HG03457 (cell line): ENCODE data around the gene TMEM108.
A peak's percentile ranks its signal among the peaks of the same experiment; 100 is the strongest.

Experiments
- ATAC-seq: cut with Tn5 transposase; IDR thresholded peaks from one replicate; pipeline ENCODE4 v1.9.1; 2021; ENCODE audit warnings: moderate number of reproducible peaks; ENCODE audit not compliant: unreplicated experiment

The TMEM108 gene

DNA sequence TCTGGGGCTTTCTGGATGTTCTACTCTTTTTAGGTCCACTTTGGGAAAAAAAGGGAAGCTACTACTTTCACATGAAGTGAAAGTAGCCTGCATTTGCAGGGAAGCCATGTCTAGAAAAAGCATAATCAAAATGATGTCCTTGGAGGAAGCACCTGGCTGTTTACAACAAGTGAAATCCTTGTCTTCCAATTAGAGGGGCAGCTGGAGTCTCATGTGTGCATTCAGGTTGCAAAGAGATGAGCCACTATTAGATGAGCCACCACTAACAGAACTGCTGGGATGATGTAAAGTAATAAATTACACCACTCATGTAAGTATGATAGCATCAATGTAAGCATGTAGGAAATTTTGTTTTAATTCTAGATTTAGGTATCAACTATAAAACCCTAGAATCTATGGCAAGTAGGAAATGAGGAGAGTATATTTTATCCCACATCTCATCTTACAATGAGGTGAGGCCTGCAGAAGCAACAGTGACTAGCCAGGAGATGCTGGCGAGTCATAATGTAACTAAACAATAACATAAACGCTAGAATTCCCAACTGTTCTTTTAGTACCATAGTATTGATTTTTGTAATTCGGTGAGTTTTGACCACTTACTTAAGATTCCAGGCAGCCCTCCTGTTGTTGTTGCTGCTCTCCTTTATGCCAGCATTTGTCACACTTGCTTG is 75.9 kb downstream of the TMEM108 start:
- no peak for ATAC-seq

GRCh38 chr3:133115176-133115575 is 77.0 kb downstream of the TMEM108 start:
- no peak for ATAC-seq

DNA sequence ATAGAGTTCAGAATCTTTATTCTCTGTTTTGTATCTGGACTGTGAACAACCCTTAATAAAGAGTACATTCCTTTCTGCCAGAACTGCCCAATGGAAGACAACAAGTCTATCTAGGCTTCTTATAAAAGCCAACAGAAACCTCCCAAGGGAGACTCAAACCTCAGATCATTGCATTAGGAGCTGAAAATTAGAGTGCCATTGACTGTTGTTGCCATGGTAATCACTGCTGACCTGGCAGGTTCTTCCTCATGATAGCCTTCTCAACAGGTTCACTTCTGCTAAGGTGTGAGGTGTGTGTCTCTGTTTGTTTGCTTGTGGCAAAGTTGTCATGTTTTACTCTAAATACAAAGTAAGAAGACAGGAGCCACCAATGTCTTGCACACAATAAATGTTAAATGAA is 79.2 kb downstream of the TMEM108 start:
- no peak for ATAC-seq

DNA sequence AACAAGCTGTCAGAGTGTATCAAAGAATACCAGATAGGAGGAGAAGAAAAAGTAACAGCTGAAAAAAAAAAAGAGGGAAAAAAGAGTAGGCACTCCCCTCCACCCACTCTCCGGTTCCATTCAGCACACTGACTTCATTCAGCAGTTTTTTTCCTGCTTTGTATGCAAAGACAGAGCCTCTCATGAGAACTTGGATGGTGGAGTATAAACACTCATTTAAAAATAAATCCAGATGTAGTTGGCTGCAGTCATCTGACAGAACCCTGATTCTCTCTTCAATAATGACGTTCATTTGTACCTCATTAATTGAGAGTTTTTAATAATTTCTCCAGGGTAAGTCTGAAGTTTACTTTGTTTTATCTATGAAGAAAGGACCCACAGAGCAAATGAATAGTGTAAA is 81.0 kb downstream of the TMEM108 start:
- ATAC-seq = no peak

- ATAC-seq = no peak
These were observed 83.3 kb downstream of the TMEM108 start for GRCh38 chr3:133121450-133121849.

DNA sequence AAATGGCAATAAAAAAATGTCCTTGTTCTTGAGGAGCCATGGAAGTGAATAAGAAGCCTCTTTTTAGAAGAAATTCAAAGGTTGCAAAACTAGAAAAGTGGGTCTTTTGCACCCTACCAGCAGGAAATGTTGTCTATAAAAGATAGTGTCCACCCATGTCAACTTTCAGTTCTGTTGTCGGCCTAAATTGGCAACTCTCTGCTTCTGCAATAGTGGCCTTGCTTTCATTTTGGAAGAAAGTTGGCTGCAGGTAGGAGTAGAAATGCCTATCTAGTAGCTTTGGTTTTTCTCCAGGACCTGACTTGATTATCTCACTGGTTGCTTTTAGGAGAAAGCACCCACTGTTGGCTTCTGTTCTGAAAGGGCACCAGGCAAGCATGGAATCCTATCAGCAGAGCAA is 85.4 kb downstream of the TMEM108 start:
- ATAC-seq = no peak

GRCh38 chr3:133124511-133124910 is 86.3 kb downstream of the TMEM108 start:
- ATAC-seq = no peak

DNA sequence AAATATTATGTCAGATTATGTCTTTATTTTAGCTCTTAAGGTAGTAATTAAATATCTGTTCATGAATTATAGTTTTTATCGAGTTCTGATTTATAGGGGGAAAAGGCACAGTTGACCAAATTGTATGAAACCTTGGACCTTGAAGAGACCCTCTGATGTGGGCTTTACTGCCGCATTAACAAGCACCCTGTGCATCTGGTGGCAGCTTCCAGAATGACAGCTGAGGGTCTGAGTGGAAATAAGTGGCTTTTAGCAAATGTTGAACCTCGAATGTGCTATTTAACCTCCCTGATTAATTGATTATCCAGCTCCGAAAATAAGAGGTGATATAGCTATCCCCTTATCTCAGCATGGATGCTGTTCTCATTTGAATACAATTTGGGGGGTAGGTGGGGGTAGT is 87.0 kb downstream of the TMEM108 start:
- ATAC-seq = no peak

DNA sequence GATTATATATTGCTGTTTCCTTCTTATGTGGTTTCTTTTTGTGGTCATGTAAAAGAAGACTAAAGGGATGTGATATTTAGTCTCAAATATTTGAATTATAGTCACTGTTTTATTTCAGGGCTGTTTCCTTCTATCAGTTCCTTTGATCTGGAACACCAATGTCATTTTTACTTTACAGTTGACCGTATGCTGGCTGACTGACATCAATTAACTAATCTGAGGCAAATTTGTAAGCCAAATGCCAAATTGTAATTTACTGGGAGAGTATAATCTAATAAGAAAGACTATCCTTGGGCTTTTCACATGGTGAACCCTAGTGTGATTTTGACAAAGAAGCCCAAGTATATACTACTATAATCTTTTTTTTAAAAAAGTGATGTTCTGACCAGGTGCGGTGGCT is 87.6 kb downstream of the TMEM108 start:
- no peak for ATAC-seq

GRCh38 chr3:133127381-133127780 is 89.2 kb downstream of the TMEM108 start:
- ATAC-seq = no peak

DNA sequence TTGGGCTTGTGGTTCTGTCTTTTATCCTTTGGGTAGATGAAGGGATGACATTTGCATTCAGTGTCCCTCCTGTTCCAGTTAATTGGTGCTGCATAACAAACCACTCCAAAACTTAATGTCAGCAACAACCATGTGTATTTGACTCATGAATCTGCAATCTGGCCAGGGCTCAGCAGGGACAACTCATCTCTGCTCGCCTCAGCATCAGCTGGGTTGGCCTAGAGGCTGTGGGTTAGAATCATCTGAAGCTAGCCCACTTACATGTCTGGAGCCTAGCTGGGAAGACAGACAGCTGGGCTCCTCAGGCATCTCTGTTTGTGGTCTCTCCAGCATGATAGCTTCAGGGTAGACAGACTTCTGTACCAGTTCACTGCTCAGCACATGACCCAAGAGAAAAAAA is 92.0 kb downstream of the TMEM108 start:
- no peak for ATAC-seq

- no peak for ATAC-seq
These were observed 97.1 kb downstream of the TMEM108 start for GRCh38 chr3:133135306-133135705.

DNA sequence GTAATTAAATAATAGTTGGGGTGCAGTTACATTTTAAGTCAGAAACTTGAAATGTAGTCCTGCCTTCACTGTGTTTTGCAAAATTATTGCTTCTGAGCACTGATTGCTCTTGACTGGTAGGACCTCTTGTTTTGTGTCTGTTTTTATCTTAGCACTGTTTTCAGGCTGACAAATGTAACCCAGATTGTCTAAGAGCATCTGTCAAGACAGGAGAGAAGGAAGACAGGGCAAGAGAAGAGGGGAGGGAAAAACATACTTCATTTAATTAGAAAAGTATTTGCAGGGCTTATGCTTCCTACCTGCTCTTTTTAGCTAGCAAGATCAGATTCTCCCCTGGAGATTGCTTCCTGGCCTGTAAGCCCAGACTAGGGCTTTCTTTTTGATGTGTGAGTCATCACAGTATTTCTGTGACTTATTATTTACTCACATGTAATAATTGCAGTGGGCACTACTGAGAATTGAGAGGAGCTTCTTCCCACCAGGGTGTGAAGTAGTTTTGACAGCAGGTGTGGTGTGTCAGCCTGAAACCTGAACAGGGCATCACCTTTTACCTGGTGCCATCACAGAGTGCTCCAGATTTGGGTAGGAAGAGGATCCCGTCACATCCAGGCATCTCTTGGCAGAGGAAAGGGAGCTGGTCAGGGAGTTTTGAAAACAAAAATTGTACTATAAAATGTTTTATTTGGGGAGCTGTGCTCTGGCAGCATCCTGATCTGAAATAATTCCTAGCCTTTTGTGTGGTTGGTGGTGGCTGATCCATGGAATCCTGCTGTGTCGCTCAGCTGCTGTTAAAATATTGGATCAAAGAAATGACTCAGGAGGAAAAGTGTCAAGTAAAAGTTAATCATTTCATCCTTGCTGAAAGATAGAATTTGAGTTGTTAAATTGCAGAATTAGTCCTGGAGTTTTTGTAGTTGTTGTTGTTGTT is 98.2 kb downstream of the TMEM108 start:
- peak; percentile 73 for ATAC-seq

DNA sequence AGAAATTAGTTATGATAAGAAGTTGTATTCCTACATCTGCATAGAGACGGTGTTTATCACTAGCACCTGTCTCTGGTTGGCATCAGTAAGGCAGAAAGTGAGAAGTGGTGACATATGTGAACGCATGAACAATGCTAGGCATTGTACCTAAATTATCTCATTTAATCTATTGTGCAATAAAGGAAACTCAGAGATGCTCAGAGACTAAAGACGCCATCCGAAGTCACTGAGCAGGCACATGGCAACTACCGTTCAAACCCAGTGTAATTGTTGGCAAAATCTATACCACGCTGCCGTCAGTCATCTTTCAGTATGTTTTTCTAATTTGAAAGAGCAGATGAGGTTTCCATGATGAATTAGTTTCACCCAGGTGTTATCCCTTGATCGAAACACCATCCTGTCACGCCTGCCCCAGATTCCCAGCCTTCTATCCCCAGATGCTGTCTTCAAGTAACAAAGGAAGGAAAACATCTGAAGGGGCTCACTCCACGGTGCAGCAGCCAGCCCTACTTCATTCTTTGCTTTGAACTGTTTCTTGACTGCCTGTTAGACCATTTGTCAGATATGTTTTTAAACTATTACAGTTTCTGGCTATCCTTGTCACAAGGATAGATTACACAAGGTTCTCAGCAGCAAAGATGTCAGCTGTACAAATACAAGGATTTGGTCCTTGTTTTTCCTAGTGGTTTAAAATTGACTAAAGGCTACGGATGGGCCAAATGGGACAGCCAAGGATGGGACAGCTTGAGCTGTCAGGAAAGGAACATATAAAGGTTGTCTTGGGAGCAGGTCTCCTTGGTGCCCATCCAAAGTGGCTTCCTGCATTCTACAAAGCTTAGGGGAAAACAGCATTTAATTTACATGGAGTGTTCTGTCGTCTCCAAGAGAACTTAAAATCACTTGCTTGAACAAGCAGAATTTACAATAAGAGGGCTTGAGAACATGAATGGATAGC is 99.1 kb downstream of the TMEM108 start:
- ATAC-seq = no peak

- peak; percentile 81 for ATAC-seq
These were observed 99.8 kb downstream of the TMEM108 start for GRCh38 chr3:133138017-133138416.

DNA sequence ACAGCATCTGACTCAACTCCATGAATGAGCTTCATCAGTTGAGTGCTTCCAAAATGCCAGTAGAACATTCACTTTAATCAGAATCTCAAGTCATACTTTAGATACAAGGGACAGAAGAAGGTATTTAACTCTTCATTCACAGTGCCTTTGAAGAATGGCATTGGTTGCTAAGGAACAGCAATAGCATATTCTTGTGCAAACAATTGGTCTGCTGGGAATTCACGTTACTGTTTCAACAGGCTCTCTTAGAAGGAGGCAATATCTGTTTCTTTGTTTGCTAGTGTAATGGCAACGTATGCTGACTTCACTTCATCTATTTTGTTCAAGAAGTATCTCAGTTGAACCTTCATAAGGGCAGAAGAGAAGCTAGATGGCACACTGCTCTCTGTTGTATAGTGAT is 113.9 kb downstream of the TMEM108 start:
- ATAC-seq = no peak

DNA sequence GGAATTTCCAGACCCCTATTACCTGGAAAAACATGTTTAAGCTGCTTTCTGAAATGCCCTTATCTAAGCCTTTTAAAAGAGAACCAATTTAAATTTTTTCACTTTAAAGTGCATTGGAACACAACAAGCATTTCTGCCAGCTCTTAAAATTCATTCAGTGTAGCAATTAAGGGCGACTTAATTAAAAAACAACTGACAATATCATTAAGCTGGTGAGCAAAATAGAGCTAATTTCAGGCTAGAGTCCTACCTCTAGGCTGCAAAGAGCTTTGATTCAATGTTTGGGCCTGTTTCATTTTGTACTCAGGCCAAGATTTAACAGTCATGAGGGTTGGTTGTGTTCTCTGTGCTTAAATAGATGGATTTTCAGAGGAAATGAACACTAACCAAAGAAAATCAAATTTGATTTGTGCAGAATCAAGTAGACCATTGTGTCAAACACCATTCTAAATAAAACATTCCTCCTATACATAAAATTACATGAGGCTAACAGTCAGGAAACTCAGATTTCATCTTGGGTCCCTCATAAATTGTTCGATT is 114.6 kb downstream of the TMEM108 start:
- ATAC-seq = no peak

- ATAC-seq = no peak
These were observed 115.2 kb downstream of the TMEM108 start for GRCh38 chr3:133153382-133153781.

GRCh38 chr3:133157716-133158115 is 119.5 kb downstream of the TMEM108 start:
- ATAC-seq = no peak

- ATAC-seq = no peak
These were observed 120.5 kb downstream of the TMEM108 start for GRCh38 chr3:133158686-133159085.
